K562 (cell line): ENCODE measurements around the gene ALOX5. TPM values are rescaled to one million over a fixed set of nuclear protein-coding genes. Genes with fewer than 3 reads are reported as not detected.

Source experiments
- CBFA2T3 ChIP-seq: fragments of 450-650 bp; IDR thresholded peaks from 2 replicates; pipeline ENCODE4 v1.6.1; 2017
- DLX4 ChIP-seq: fragments of 250-450 bp; sonication (Bioruptor Pico); IDR thresholded peaks from 2 replicates; pipeline ENCODE4 v1.6.1; 2021; ENCODE audit warnings: mild to moderate bottlenecking
- ETS2 ChIP-seq: IDR thresholded peaks from 2 replicates; pipeline ENCODE4 v1.6.1; 2016; ENCODE audit warnings: borderline replicate concordance, missing genetic modification characterization, mild to moderate bottlenecking, moderate library complexity, missing compliant biosample characterization; ENCODE audit not compliant: poor library complexity, severe bottlenecking
- GTF2A2 ChIP-seq: IDR thresholded peaks from 2 replicates; pipeline ENCODE4 v1.6.1; 2016; ENCODE audit warnings: mild to moderate bottlenecking, missing genetic modification characterization, missing compliant biosample characterization
- GTF2E2 ChIP-seq: fragments of 200-800 bp; sonication (Bioruptor generic); IDR thresholded peaks from 2 replicates; pipeline ENCODE4 v1.6.1; 2016; ENCODE audit warnings: missing genetic modification characterization, missing compliant biosample characterization
- ILF3 ChIP-seq: fragments of 450-650 bp; IDR thresholded peaks from 2 replicates; pipeline ENCODE4 v1.6.1; 2018; ENCODE audit warnings: antibody characterized with exemption, mild to moderate bottlenecking, moderate library complexity, borderline replicate concordance
- MCM2 ChIP-seq: fragments of 450-650 bp; IDR thresholded peaks from 2 replicates; pipeline ENCODE4 v1.6.1; 2017; ENCODE audit warnings: low read depth, mild to moderate bottlenecking
- NFE2 ChIP-seq: IDR thresholded peaks from 2 replicates; pipeline ENCODE4 v1.6.1; 2014; ENCODE audit warnings: antibody characterized with exemption, low read depth
- NR2C1 ChIP-seq, 2 experiments: fragments of 450-650 bp; IDR thresholded peaks; 2 replicates each; pipeline ENCODE4 v1.6.1; 2017; ENCODE audit warnings: mild to moderate bottlenecking in 2 of 2, antibody characterized with exemption in 1 of 2, inconsistent platforms in 1 of 2, missing compliant biosample characterization in 1 of 2, missing genetic modification characterization in 1 of 2
- PHF20 ChIP-seq: fragments of 450-650 bp; IDR thresholded peaks from 2 replicates; pipeline ENCODE4 v1.6.1; 2018; ENCODE audit not compliant: partially characterized antibody
- PML ChIP-seq: IDR thresholded peaks from 2 replicates; pipeline ENCODE4 v1.6.1; 2012; ENCODE audit warnings: low read length, inconsistent platforms
- POLR2A ChIP-seq: fragments of 450-650 bp; conservative IDR thresholded peaks from 2 replicates; pipeline ENCODE4 v1.6.1; 2016
- RBM17 ChIP-seq: fragments of 200-400 bp; formaldehyde crosslinking; IDR thresholded peaks from 2 replicates; pipeline ENCODE4 v1.6.1; 2017; ENCODE audit warnings: low read depth, mild to moderate bottlenecking, low read length, borderline replicate concordance
- SETDB1 ChIP-seq: IDR thresholded peaks from one replicate; pipeline ENCODE4 v1.6.1; 2012; ENCODE audit warnings: low read length, control low read depth, inconsistent platforms
- SMARCC2 ChIP-seq: fragments of 450-650 bp; IDR thresholded peaks from 2 replicates; pipeline ENCODE4 v1.6.1; 2017; ENCODE audit warnings: antibody characterized with exemption, moderate library complexity, mild to moderate bottlenecking, low read depth
- SOX6 ChIP-seq: fragments of 450-650 bp; IDR thresholded peaks from 2 replicates; pipeline ENCODE4 v1.6.1; 2014; ENCODE audit warnings: mild to moderate bottlenecking
- TCF7L2 ChIP-seq: fragments of 150-350 bp; IDR thresholded peaks from 2 replicates; pipeline ENCODE4 v1.6.1; 2016; ENCODE audit warnings: low read depth, mild to moderate bottlenecking, low read length, moderate library complexity
- TGIF2 ChIP-seq: sonication (generic); formaldehyde crosslinking; IDR thresholded peaks from 2 replicates; pipeline ENCODE4 v1.8.1; 2022; ENCODE audit warnings: mild to moderate bottlenecking, missing genetic modification reagents, moderate library complexity
- XRCC5 ChIP-seq: fragments of 200-400 bp; formaldehyde crosslinking; IDR thresholded peaks from 2 replicates; pipeline ENCODE4 v1.6.1; 2017; ENCODE audit warnings: low read depth, mild to moderate bottlenecking, low read length
- ZNF174 ChIP-seq: fragments of 250-450 bp; sonication (Bioruptor Pico); IDR thresholded peaks from 2 replicates; pipeline ENCODE4 v1.4.0; 2020; ENCODE audit warnings: mild to moderate bottlenecking
- ZNF217 ChIP-seq: sonication (generic); formaldehyde crosslinking; IDR thresholded peaks from 2 replicates; pipeline ENCODE4 v1.8.0; 2022; ENCODE audit warnings: mild to moderate bottlenecking, missing genetic modification reagents
- ZNF239 ChIP-seq: fragments of 250-450 bp; sonication (Bioruptor Pico); IDR thresholded peaks from 2 replicates; pipeline ENCODE4 v1.4.0; 2020; ENCODE audit warnings: mild to moderate bottlenecking
- ZNF282 ChIP-seq: sonication (generic); formaldehyde crosslinking; IDR thresholded peaks from 2 replicates; pipeline ENCODE4 v1.8.1; 2023; ENCODE audit warnings: missing genetic modification reagents
- ZNF431 ChIP-seq: sonication (generic); formaldehyde crosslinking; IDR thresholded peaks from 2 replicates; pipeline ENCODE4 v1.8.0; 2022; ENCODE audit warnings: mild to moderate bottlenecking, missing genetic modification reagents
- ZNF586 ChIP-seq: fragments of 450-650 bp; formaldehyde crosslinking; conservative IDR thresholded peaks from 2 replicates; pipeline ENCODE4 v1.4.0; 2020; ENCODE audit warnings: mild to moderate bottlenecking, moderate library complexity
- polyA plus RNA-seq, 8 experiments: library from polyadenylated mRNA; depleted of rRNA in 4 of 8; stranded (reverse) in 5 of 8; unstranded in 3 of 8; fragments of >200 nt; fragmentation: Nextera tagmentation in 2 of 8; fragmentation: Illumina TruSeq in 1 of 8; extraction: Ambion mirVana in 2 of 8; extraction: Trizol in 1 of 8; gene quantifications; 2 replicates each; pipeline versions ENCODE4 v1.2.1 to v1.2.3, GENCODE V29; 2011 to 2014; ENCODE audit warnings: inconsistent platforms in 1 of 8, missing spikeins in 1 of 8
- total RNA-seq, 7 experiments: library from RNA; depleted of rRNA in 6 of 7; stranded (reverse); fragments of >200 nt in 6 of 7; fragmentation: Illumina TruSeq in 2 of 7; extraction: Trizol in 2 of 7; gene quantifications; 2 replicates each; pipeline versions ENCODE4 v1.2.1 to v1.2.3, GENCODE V29; 2011 to 2021; ENCODE audit warnings: low replicate concordance in 1 of 7
- TF ChIP-seq, protein P1 (sequence below): fragments of 250-450 bp; sonication (Bioruptor Pico); IDR thresholded peaks from 2 replicates; pipeline ENCODE4 v1.8.0; 2021; ENCODE audit warnings: moderate library complexity, mild to moderate bottlenecking, inconsistent platforms
- TF ChIP-seq, protein P2 (sequence below): fragments of 450-650 bp; IDR thresholded peaks from 2 replicates; pipeline ENCODE4 v1.6.1; 2016; ENCODE audit warnings: low read depth, mild to moderate bottlenecking, moderate library complexity
- TF ChIP-seq, protein P3 (sequence below): fragments of 250-450 bp; sonication (Bioruptor Pico); IDR thresholded peaks from 2 replicates; pipeline ENCODE4 v1.5.0; 2021

The ALOX5 gene
- total and polyA plus RNA-seq, 9 of the 15 experiments (the other 6 are each of a cell fraction or from before 2014, with no cell fraction given), result 0.10 to 2.4 (median 1.4) TPM

DNA sequence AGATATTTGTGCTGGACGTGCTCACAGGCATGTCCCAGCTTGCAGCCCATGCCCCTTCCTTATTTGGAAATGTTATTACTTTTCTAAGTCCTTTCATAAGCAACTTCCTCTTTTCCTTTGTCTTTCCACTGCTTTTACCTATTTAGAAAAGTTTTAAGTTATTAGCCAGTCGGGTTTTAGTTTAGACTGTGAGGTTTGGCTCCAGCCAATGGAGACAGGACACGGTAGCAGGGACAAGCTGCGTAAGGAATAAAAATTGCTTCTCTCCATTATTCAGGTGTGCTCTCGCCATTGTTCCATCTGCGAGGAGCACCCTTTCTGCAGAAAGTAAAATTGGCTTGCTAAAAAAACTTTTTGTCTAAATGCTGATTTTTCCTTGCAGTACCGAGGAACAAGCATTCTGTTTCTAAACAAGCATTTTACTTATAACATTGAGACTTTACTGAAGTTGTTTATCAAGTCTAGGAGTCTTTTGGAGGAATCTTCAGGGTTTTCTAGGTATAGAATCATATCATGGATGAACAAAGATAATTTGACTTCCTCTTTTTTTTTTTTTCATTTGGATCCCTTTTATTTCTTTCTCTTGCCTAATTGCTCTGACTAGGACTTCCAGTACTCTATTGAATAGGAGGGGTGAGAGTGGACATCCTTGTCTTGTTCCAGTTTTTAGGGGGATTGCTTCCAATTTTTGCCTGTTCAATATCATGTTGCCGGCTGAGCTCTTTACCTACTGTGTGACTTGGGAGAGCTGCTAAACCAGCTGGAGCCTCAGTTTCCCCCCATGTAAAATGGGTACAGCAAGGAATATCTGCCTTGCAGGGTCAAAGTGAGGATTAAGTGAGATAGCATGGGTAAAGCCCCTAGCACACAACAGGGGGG, 63.8 kb downstream of the ALOX5 start (continued):
- TF ChIP-seq, protein P1, sequence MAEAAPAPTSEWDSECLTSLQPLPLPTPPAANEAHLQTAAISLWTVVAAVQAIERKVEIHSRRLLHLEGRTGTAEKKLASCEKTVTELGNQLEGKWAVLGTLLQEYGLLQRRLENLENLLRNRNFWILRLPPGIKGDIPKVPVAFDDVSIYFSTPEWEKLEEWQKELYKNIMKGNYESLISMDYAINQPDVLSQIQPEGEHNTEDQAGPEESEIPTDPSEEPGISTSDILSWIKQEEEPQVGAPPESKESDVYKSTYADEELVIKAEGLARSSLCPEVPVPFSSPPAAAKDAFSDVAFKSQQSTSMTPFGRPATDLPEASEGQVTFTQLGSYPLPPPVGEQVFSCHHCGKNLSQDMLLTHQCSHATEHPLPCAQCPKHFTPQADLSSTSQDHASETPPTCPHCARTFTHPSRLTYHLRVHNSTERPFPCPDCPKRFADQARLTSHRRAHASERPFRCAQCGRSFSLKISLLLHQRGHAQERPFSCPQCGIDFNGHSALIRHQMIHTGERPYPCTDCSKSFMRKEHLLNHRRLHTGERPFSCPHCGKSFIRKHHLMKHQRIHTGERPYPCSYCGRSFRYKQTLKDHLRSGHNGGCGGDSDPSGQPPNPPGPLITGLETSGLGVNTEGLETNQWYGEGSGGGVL, result no peak
- TF ChIP-seq ETS2 (tag) (no peak), POLR2A (no peak), ZNF174 (CRISPR knock-in tag) (no peak), MCM2 (no peak), CBFA2T3 (no peak), SETDB1 (no peak), PHF20 (no peak), SMARCC2 (no peak; the same call in 1 of the 2 replicates), ILF3 (no peak), XRCC5 (0 out of 2 replicates have a peak, but pooled peaks have one; percentile 20), PML (no peak), ZNF282 (CRISPR knock-in tag) (no peak), GTF2A2 (tag) (no peak), RBM17 (no peak), ZNF586 (CRISPR knock-in tag) (no peak), ZNF431 (CRISPR knock-in tag) (no peak), SOX6 (peak; percentile 56; the same call in 1 of the 2 replicates), TCF7L2 (no peak), NFE2 (no peak), DLX4 (CRISPR knock-in tag) (no peak), GTF2E2 (no peak; the same call in 1 of the 2 replicates), NR2C1 (IDR thresholded peaks at IDR 0.05) (no peak), NR2C1 (tag; IDR thresholded peaks at IDR 0.05) (no peak), TGIF2 (CRISPR knock-in tag) (no peak), ZNF239 (CRISPR knock-in tag) (peak; percentile 42; the same call in 1 of the 2 replicates), ZNF217 (CRISPR knock-in tag) (no peak)
- TF ChIP-seq, protein P2, sequence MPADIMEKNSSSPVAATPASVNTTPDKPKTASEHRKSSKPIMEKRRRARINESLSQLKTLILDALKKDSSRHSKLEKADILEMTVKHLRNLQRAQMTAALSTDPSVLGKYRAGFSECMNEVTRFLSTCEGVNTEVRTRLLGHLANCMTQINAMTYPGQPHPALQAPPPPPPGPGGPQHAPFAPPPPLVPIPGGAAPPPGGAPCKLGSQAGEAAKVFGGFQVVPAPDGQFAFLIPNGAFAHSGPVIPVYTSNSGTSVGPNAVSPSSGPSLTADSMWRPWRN, result no peak
- TF ChIP-seq, protein P3, sequence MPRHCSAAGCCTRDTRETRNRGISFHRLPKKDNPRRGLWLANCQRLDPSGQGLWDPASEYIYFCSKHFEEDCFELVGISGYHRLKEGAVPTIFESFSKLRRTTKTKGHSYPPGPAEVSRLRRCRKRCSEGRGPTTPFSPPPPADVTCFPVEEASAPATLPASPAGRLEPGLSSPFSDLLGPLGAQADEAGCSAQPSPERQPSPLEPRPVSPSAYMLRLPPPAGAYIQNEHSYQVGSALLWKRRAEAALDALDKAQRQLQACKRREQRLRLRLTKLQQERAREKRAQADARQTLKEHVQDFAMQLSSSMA, result no peak
